Stimulated activated CD8-positive, alpha-beta memory T cell treated with anti-CD3 and anti-CD28 coated beads, Interleukin-2, amount 100 ng/mL, for 48 hours (primary cell): Measurements from ENCODE around the gene C1orf226.

ENCODE experiments used
- DNase-seq, 2 donors: peaks; one replicate each; pipeline ENCODE4 v3.0.0-alpha.2; 2020; ENCODE audit warnings: low read depth in 2 of 2

C1orf226 gene

DNA sequence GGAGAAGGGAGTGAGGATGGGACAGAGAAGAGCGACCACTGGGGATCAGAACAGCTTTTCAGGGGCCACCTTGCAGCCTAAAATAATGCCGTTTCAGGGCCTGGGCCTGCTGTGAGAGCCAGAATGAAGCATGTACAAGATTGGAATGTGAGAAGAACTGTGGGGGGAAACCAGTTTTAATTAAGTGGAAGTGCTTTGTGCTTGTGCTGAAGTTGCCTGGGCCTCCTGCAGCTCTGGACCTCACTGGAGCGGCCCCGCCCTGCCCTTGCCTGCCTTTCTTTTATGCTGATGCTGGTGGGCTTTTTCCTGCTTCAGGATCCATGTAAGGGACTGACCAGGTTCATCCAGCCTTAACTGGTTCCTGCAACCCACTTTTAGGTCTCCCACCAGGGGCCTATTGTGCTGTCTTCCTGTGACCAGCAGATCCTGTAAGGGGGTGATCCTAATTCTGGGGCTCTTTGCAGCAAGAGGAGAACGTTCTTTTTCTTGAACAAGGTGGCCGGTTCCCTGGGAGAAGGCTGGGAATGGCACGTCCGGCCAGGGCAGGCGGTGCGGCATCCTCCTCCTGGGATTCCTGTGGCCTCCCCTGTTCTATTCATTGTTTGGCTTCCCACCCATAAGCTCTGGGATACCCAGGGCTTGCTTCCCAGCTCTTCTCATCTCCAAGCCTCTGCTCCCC lies 3.2 kb downstream of the C1orf226 start:
- no peak for DNase-seq

DNA sequence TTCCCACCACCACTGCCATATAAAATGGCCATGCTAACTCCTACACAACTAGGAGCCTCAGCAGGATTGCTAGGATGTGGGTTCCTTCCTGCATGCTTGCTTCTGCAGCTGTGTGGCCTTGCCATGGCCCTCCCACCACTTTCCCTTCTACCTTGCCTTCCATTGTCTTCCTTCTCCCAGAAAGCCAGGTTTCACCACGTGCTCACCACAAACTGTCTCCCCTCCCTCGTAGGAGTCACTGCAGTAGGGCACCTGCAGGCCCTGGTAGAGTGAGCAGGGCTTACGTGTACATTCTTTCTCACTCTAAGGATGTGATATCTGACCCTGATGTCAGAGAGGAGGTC lies 3.7 kb downstream of the C1orf226 start:
- DNase-seq, result no peak

DNA sequence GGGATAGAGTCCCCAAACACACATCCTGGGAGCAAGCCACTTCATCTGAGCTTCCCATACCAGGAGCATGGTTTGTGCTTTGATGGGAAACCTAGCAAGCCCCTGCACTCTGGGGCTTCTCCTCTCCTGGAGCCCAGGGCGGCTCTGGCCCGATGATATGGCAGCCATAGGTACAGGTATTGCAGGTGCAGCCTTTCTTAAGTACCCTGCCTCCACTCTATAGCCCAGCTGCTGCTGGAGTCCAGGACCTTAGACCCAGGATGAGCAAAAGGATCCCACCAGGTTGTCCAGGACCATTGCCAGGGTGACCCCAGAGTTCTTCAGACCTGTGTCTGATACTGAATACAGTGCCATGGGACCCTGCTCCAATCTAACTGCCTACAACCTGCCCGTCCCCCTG lies 4.2 kb downstream of the C1orf226 start:
- DNase-seq, result no peak

GRCh38 chr1:162386292-162387225 lies 5.0 kb downstream of the C1orf226 start:
- no peak for DNase-seq

DNA sequence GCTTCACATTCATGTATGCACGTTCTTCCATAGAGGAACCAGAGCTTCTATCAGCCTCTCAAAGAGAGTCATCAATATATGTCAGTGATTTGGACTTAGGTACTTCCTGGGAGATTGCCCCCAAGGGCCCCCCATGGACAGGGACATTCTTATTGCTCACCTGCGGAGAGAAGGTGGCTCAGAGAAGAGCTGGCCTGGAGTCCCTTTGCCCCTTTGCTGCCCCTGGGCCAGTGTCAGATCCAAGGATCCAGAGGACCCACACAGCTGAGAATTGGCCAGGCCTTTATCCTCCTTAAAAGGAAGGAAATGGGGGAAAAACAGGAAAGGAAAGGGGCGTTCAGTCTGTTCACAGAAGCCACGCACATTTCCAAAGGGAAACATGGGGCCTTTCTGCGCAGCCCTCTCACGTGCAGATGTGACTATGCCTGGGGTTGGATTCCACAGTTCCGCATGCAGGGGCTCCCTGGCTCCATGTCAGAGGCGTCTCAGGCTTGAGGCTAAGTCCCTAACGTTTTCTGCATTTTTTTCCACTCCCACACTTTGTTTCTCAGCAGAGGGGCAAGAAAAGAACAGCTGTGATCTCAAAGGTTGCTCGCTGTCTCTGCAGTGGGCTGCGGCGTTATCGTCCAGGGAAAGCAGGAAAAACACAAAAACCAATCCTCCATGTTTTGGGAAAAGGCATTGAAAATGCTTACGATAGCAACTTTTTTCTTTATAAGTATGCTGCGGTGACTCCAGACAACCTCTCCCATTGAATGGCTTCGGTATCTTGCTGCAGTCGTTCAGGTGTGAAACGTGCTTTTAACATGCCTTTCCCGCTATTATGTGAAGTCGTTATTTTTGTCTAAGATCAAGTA lies 5.9 kb downstream of the C1orf226 start:
- DNase-seq, result no peak

GRCh38 chr1:162388083-162388594 lies 6.6 kb downstream of the C1orf226 start:
- DNase-seq, result no peak

- DNase-seq, result no peak
Observed at GRCh38 chr1:162388615-162389014, 7.1 kb downstream of the C1orf226 start.

GRCh38 chr1:162389021-162389818 lies 7.7 kb downstream of the C1orf226 start:
- DNase-seq, result no peak

DNA sequence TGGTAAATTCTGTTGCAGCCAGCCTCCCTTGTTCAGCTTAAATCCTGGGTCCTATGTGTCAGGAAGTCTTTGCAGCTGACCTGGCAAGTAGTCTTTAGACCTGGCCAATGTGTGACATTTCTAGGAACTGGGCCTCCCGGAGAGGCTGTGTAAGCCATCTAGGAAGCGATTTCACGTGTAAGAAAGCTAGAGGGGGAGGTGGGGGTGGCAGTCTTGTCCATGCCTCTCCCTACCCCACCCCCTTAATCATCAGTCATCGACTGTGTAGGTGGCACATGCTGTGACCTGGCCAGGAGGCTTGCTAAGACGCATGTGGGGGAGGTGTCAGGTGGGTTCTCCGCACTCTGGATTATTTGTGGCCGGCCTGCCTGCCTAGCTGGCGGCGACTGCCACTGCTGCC lies 8.4 kb downstream of the C1orf226 start:
- DNase-seq, result no peak

DNA sequence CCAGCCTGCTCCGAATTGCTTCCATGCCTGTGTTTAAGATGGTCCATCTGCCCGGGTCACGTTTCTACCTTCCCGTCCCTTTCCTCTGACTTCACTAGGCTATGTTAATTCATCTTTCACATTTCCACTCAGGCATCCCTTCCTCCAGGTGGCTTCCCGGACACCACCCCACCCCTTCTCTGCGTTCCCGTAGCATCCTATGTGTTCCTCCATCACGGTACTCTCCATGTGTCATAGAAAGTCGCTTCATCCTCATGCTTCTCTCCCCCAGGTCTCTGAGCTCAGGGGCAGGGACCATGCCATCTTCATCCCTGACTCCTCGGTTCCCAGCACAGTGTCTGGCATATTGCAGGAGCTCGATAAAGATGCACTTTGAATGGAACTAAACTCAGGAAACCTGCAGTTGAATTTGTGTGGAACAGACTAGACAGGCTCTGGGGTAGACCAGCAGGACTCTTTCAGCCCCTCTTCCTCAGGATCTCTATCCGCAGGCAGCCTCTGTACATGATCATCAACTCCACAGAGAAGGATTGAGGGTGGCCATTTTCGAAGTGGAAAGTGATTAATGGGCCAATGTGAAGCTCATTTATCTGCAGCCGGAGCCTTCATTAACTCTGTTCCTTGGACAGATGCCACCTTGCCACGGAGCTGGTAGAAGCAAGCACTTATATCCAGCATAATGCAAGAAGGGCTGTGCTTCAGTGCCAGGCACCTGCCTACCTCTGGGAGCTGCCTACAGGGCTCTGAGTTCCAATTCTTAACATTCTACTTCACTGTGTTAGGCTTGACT lies 9.1 kb downstream of the C1orf226 start:
- no peak for DNase-seq

- no peak for DNase-seq
Observed at GRCh38 chr1:162391790-162392563, 10.4 kb downstream of the C1orf226 start.

DNA sequence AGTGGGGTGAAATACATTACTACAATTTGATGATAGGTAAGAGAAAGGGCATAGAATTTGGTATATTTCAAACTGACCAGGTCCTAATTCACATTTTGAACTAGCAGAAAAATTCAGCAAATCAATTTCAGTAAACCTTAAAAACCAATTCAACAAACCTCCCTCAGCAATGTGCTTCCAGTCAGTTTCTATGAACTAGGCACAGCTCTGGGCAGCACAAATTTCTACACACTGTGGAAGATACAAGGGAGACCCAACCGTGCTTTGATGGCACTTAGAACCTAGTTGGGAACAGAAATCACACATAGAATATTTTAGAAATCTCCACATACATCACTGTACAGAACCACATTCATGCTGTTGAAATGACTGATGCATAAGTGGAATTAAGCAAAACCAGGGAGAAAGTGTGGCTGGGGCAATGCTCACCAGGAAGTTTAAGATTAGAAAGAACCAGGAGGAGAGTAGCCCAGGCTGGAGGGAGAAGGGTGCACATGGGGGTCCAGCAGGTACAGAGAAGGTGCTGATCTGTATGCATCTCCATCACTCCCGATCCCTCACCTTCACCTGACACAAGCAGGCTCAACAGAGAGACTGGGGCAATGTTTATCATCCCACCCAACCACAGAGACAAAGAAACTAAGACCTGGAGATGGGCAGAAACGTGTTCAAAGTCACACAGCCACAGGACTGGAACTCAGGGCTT lies 14.8 kb downstream of the C1orf226 start:
- no peak for DNase-seq

DNA sequence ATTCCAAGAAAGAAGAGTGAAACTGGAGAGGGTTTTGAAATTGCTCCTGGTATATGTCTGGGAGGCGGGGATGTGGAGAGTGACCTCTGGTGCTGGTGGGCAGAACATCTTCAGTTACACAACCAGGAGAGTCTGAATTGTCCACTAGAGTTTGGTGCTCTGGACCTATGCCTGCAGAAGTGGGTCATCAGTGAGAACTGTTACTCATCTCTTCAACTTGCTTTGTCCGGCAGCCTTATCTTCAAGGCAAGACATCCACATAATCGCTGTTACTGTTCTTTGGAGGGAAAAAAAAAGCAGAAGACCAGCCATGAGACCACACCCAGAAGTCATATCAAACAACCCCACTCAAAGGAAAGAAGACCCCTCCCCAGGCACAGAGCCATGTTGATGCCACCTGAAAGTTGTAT lies 15.5 kb downstream of the C1orf226 start:
- DNase-seq, result no peak

DNA sequence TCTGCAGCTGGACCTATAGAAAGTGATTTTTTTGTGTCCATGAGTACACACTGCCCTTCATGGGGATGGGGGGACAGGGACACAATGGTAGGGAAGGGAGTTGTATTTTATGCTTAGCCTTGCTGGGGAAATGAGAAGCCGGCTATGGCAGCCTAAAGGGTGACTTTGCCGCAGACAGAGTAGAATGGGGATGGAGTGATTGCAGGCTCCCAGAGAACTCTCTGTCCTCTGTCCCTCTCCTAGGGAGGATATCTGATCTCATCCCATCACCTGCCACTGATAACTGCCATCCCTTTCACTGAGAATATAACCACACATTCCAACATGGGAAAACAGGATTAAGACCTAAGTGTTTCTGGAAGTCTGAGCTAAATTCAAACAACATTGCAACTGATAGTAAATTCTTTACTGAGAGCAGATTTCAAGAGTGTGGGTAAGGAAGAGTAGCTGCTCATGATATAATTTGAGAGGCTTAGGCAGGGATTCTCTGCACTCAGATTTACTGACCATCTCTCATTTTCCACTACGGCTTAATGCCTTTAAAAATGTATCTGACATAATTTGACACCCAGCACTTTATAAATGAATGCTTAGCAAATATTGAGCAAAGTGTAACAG lies 16.5 kb downstream of the C1orf226 start:
- DNase-seq, result no peak

DNA sequence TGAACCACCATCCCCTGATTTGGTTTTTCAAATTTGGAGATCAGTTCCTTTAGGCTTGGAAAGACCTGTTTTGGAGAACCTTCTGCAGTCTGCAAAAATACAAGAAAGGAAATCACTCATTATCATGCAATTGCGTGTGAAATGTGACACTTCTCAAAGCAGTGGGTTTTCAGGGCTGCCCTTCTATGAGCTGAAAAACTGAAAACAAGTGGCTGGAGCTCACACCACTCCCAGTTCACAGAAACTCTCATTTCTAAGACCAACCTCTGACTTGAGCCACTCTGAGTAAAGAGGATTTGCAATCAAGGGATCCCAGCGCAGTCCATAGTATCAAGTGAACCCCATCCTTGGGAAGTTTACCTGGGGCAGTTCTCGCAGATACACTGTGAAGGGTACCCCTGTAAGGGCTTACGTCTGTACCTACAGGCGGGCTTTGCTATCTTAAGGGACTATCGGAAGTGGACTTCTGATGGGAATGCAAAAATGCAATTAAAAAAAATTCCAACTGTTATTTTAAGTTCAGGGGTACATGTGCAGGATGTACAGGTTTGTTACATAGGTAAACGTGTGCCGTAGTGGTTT lies 17.6 kb downstream of the C1orf226 start:
- no peak for DNase-seq

- no peak for DNase-seq
Observed at GRCh38 chr1:162400790-162401355, 19.3 kb downstream of the C1orf226 start.

- DNase-seq, result no peak
Observed at GRCh38 chr1:162404550-162405160, 23.1 kb downstream of the C1orf226 start.
